Neuronal stem cell (in vitro differentiated cells): ENCODE data around the gene HUS1.

Experiments used
- DNase-seq: peaks from one replicate; pipeline ENCODE4 v3.0.0-alpha.2; 2013; ENCODE audit warnings: low spot score
- H2AFZ ChIP-seq: one replicate; pipeline ENCODE4 v1.6.1; 2013; ENCODE audit warnings: mild to moderate bottlenecking, low read length, inconsistent platforms
- H2AK5ac ChIP-seq: 2 replicates; pipeline ENCODE4 v1.6.1; 2013; ENCODE audit warnings: low read depth, mild to moderate bottlenecking, inconsistent platforms, low read length, moderate library complexity, mixed read lengths
- H2BK120ac ChIP-seq: 2 replicates; pipeline ENCODE4 v1.6.1; 2013; ENCODE audit warnings: low read depth, mild to moderate bottlenecking, inconsistent platforms, low read length, moderate library complexity, mixed read lengths
- H2BK12ac ChIP-seq: one replicate; pipeline ENCODE4 v1.6.1; 2013; ENCODE audit warnings: low read length, inconsistent platforms
- H2BK15ac ChIP-seq: 2 replicates; pipeline ENCODE4 v1.6.1; 2013; ENCODE audit warnings: mild to moderate bottlenecking, low read length, inconsistent platforms, mixed read lengths
- H2BK5ac ChIP-seq: one replicate; pipeline ENCODE4 v1.6.1; 2013; ENCODE audit warnings: inconsistent platforms, mild to moderate bottlenecking, low read length, moderate library complexity
- H3K14ac ChIP-seq: one replicate; pipeline ENCODE4 v1.6.1; 2013; ENCODE audit warnings: low read length, inconsistent platforms
- H3K18ac ChIP-seq: 2 replicates; pipeline ENCODE4 v1.6.1; 2013; ENCODE audit warnings: low read length, inconsistent platforms
- H3K23ac ChIP-seq: 2 replicates; pipeline ENCODE4 v1.6.1; 2013; ENCODE audit warnings: low read depth, mild to moderate bottlenecking, mixed read lengths, low read length, inconsistent platforms; ENCODE audit not compliant: poor library complexity
- H3K27ac ChIP-seq: replicated peaks from 3 replicates; pipeline ENCODE4 v1.5.1; 2013; ENCODE audit warnings: low read length, inconsistent platforms
- H3K27me3 ChIP-seq, 3 experiments: 2 replicates each; pipeline ENCODE4 v1.6.1; 2013; ENCODE audit warnings: low read length in 3 of 3, mild to moderate bottlenecking in 2 of 3, inconsistent platforms in 1 of 3, low read depth in 1 of 3, mixed read lengths in 1 of 3, moderate library complexity in 1 of 3; ENCODE audit not compliant: control insufficient read depth in 3 of 3, insufficient read depth in 3 of 3
- H3K36me3 ChIP-seq, 2 donors: replicated peaks in 1 of 2; 2 replicates each; pipeline ENCODE4 v1.6.1; 2013; ENCODE audit warnings: low read length in 2 of 2; ENCODE audit not compliant: control insufficient read depth in 2 of 2, insufficient read depth in 2 of 2
- H3K4ac ChIP-seq: 2 replicates; pipeline ENCODE4 v1.6.1; 2013; ENCODE audit warnings: inconsistent platforms, mild to moderate bottlenecking, low read length, moderate library complexity
- H3K4me1 ChIP-seq, 2 donors: 1 replicate in 1 of 2; 2 replicates in 1 of 2; pipeline ENCODE4 v1.6.1; 2013; ENCODE audit warnings: low read length in 2 of 2, low read depth in 1 of 2; ENCODE audit not compliant: control insufficient read depth in 2 of 2, insufficient read depth in 1 of 2
- H3K4me2 ChIP-seq: one replicate; pipeline ENCODE4 v1.6.1; 2013; ENCODE audit warnings: mild to moderate bottlenecking, low read length, inconsistent platforms; ENCODE audit not compliant: insufficient read depth, poor library complexity, severe bottlenecking
- H3K4me3 ChIP-seq, 2 donors: 2 replicates each; pipeline ENCODE4 v1.5.1; 2013; ENCODE audit warnings: low read length in 2 of 2, mild to moderate bottlenecking in 2 of 2, inconsistent platforms in 1 of 2, moderate library complexity in 1 of 2
- H3K79me1 ChIP-seq: one replicate; pipeline ENCODE4 v1.6.1; 2013; ENCODE audit warnings: low read depth, mild to moderate bottlenecking, inconsistent platforms, low read length, moderate library complexity
- H3K9ac ChIP-seq: one replicate; pipeline ENCODE4 v1.6.1; 2013; ENCODE audit warnings: mild to moderate bottlenecking, low read depth, low read length, inconsistent platforms; ENCODE audit not compliant: poor library complexity
- H3K9me3 ChIP-seq, 2 donors: replicated peaks in 1 of 2; 2 replicates each; pipeline versions ENCODE3 to v1.6.1; 2013; ENCODE audit warnings: low read length in 2 of 2, mild to moderate bottlenecking in 2 of 2, inconsistent platforms in 1 of 2, low read depth in 1 of 2, mixed read lengths in 1 of 2, moderate library complexity in 1 of 2; ENCODE audit not compliant: control insufficient read depth in 2 of 2, insufficient read depth in 1 of 2
- H4K8ac ChIP-seq: one replicate; pipeline ENCODE4 v1.6.1; 2013; ENCODE audit warnings: low read depth, mild to moderate bottlenecking, inconsistent platforms, low read length, moderate library complexity
- H4K91ac ChIP-seq: one replicate; pipeline ENCODE4 v1.6.1; 2013; ENCODE audit warnings: low read length, low read depth, mild to moderate bottlenecking, inconsistent platforms; ENCODE audit not compliant: poor library complexity
- WGBS, 2 donors: extraction: QIAGEN DNeasy Blood & Tissue Kit; methylation state at CpG; one replicate each; pipeline ENCODE4 v1.1.7; 2013; ENCODE audit warnings: missing lambda C conversion rate in 2 of 2, mixed read lengths in 1 of 2; ENCODE audit not compliant: insufficient read length in 2 of 2, insufficient replicate concordance in 1 of 2; ENCODE audit errors: extremely low coverage in 2 of 2; 5-methylcytosine and 5-hydroxymethylcytosine counted together

HUS1 gene

DNA sequence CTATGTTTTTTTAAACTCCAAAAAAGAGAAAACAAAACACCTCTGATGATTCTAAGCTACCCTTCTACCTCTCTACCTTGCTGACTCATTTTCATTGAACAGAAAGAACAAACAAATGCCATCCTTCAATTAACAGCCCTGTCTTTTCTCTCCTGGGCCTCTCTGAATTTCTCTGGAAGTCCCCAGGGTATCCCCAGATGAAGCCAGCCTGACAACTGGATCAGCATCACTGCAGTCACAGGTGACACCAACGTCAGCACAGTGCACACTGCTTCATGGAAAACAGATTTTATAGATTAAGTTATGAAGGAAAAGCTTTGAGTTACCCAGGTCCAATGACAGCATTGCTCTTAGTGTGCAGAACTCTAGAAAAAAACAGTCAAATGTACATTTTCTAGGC is 5.7 kb downstream of the HUS1 start:
- WGBS, 2 donors, result no CpG with 5 or more reads among the region's 1 CpG
- Histone ChIP-seq H2BK5ac (no peak overlapping the region), H4K91ac (no peak overlapping the region), H3K79me1 (no peaks in the 10 kb centered on the region), H2BK12ac (no peak overlapping the region), H3K4me3 (no peak overlapping the region), H3K18ac (no peak overlapping the region), H3K9me3 (peaks cover 0 to 2% of the 10 kb centered on the region in 2 donors), H3K4me2 (no peak overlapping the region), H2AK5ac (no peak overlapping the region), H4K8ac (no peak overlapping the region), H2AFZ (no peak overlapping the region), H3K9ac (no peak overlapping the region), H3K4me1 (peaks cover 2 to 5% of the 10 kb centered on the region in 2 donors), H2BK120ac (no peak overlapping the region), H3K14ac (no peak overlapping the region), H3K27ac (no peak overlapping the region), H3K27me3 (no peaks in the 10 kb centered on the region), H2BK15ac (no peak overlapping the region), H3K4ac (no peak overlapping the region), H3K23ac (no peak overlapping the region), H3K36me3 (peaks cover 33 to 78% of the 10 kb centered on the region in 2 donors)
- no peak for DNase-seq

DNA sequence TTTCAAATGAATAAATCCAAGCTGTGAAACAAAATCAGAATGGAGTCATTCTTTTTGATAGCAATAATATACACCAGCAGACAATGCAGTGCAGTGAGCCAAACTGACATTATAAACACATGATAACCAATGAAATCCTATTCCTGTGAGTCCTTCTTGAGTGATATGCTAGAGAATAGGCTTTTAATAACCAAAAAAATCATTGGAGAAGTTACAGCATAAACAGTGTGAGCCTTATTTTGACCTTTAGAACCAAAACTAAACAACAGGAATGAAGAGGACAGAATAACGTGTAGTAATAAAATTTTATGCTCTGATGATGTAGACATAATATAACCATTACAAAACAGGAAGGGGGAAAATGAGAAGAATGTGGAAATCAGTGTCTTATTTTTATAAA is 8.7 kb downstream of the HUS1 start:
- H4K8ac ChIP-seq, result no peak overlapping the region
- H2AK5ac ChIP-seq, result no peak overlapping the region
- H3K14ac ChIP-seq, result no peak overlapping the region
- no peak overlapping the region for H2BK12ac ChIP-seq
- no peak overlapping the region for H2BK120ac ChIP-seq
- no peaks in the 10 kb centered on the region for H3K79me1 ChIP-seq
- H3K4me1 ChIP-seq, result no peaks in the 10 kb centered on the region
- no peak overlapping the region for H3K27ac ChIP-seq
- no peak overlapping the region for H2BK15ac ChIP-seq
- peaks cover 34 to 84% of the 10 kb centered on the region in 2 donors for H3K36me3 ChIP-seq
- no peak overlapping the region for H2BK5ac ChIP-seq
- H3K18ac ChIP-seq, result no peak overlapping the region
- no peak overlapping the region for H3K4me3 ChIP-seq
- no CpG with 5 or more reads among the region's 1 CpG for WGBS, 2 donors
- H3K27me3 ChIP-seq, result no peaks in the 10 kb centered on the region
- H3K23ac ChIP-seq, result no peak overlapping the region
- no peak for DNase-seq
- no peak overlapping the region for H3K4me2 ChIP-seq
- no peak overlapping the region for H4K91ac ChIP-seq
- H3K9me3 ChIP-seq, result no peaks in the 10 kb centered on the region
- H2AFZ ChIP-seq, result no peak overlapping the region
- no peak overlapping the region for H3K4ac ChIP-seq
- H3K9ac ChIP-seq, result no peak overlapping the region

DNA sequence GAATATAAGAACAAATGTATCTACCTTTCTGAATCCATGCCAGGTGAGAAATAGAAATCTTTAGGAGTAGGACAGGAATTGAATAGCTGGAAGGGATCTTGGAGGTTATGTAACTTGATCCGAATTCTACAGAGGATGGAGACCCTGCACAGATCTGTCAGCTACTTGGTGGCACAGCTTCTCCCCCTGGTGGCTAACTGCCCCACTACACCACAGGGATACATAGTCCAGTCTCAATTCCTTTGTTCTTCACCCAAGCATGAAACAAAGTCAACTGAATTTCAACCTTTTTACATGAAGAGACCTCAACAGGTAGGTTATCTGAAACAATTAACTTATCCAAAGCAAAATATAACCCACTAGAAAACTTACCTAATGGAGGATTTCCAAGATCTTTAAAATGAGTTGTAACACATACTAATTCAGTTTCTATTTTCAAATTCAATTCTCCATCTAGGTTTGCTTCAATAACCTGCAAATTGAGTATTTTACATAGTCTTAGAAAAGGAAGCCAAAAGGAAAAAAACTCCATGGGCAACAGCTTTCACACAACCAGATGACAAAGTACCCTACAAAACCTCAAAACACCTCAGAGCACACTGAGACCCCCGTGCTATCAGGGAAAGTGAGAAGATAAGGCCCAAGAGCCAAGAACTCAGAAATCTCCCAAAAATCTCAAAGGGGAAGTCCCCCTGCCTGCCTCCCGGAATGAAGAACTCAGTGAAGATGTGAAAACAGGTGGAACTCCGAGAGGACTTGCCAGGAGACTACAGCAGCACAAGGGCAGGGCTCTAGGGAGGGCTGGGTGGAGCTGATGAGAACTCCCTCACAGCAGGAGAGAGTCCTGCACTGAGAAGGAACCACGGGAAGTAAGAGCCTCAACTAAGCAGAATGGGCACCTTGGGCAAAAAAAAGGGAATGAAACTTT is 10.3 kb downstream of the HUS1 start:
- Histone ChIP-seq H3K4me1 (no peaks in the 10 kb centered on the region), H2BK12ac (no peak overlapping the region), H3K4me2 (no peak overlapping the region), H2BK15ac (no peak overlapping the region), H2BK120ac (no peak overlapping the region), H3K27me3 (no peaks in the 10 kb centered on the region), H3K9me3 (no peaks in the 10 kb centered on the region), H3K27ac (no peak overlapping the region), H4K8ac (no peak overlapping the region), H3K36me3 (peaks cover 37 to 85% of the 10 kb centered on the region in 2 donors), H3K4ac (no peak overlapping the region), H3K4me3 (no peak overlapping the region), H2AK5ac (no peak overlapping the region), H2BK5ac (no peak overlapping the region), H3K18ac (no peak overlapping the region), H3K9ac (no peak overlapping the region), H3K14ac (no peak overlapping the region), H2AFZ (no peak overlapping the region), H3K79me1 (no peaks in the 10 kb centered on the region), H3K23ac (no peak overlapping the region), H4K91ac (no peak overlapping the region)
- DNase-seq, result peak; percentile 69
- WGBS, 2 donors, result no CpG with 5 or more reads among the region's 5 CpGs

DNA sequence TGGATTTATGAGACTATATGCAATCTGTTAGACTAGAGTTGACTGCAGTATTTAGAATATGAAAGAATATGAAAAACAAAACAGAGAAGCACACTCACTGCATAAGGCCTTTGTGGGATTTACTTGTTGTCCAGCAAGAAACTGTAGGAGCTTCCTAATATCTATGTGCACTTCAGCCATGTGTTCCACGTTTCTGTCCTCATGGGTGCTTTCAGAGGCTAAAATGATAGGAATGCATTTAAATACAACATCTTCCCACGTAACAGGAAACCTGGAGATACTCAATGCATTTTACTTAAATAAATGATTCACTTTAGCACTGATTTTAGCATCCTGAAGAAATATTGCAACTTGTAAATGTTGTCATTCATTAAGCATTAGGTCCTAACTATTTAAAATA is 11.7 kb downstream of the HUS1 start:
- Histone ChIP-seq H3K18ac (no peak overlapping the region), H3K9me3 (no peaks in the 10 kb centered on the region), H2BK120ac (no peak overlapping the region), H3K4me1 (no peaks in the 10 kb centered on the region), H3K23ac (no peak overlapping the region), H3K27me3 (no peaks in the 10 kb centered on the region), H2AFZ (no peak overlapping the region), H2BK15ac (no peak overlapping the region), H3K4me3 (no peak overlapping the region), H3K36me3 (peaks cover 29 to 85% of the 10 kb centered on the region in 2 donors), H4K91ac (no peak overlapping the region), H3K9ac (no peak overlapping the region), H2AK5ac (no peak overlapping the region), H3K4ac (no peak overlapping the region), H3K14ac (no peak overlapping the region), H3K79me1 (no peaks in the 10 kb centered on the region), H2BK12ac (no peak overlapping the region), H3K4me2 (no peak overlapping the region), H4K8ac (no peak overlapping the region), H2BK5ac (no peak overlapping the region), H3K27ac (no peak overlapping the region)
- WGBS, 2 donors, result no CpG with 5 or more reads among the region's 2 CpGs
- no peak for DNase-seq
